HFFc6 (cell line): Measurements from ENCODE around the gene GLT6D1. TPM values are rescaled to one million over a fixed set of nuclear protein-coding genes. Genes with fewer than 3 reads are reported as not detected.

Source experiments
- DNase-seq: peaks from one replicate; pipeline ENCODE4 v3.0.0-alpha.2; 2018
- H3K27ac Mint-ChIP-seq: 2 replicates; pipeline ENCODE4 v1.8.0; 2020; ENCODE audit warnings: mild to moderate bottlenecking, mixed read lengths
- H3K27me3 Mint-ChIP-seq: 2 replicates; pipeline ENCODE4 v1.8.0; 2021; ENCODE audit warnings: mild to moderate bottlenecking, moderate library complexity, mixed read lengths; ENCODE audit not compliant: insufficient read depth
- H3K36me3 Mint-ChIP-seq: 2 replicates; pipeline ENCODE4 v1.8.0; 2021; ENCODE audit warnings: low read depth, mixed read lengths
- H3K4me1 Mint-ChIP-seq: 2 replicates; pipeline ENCODE4 v1.8.0; 2020; ENCODE audit warnings: low read depth, mixed read lengths
- H3K4me3 Mint-ChIP-seq: 2 replicates; pipeline ENCODE4 v1.8.0; 2020; ENCODE audit warnings: mild to moderate bottlenecking, moderate library complexity, mixed read lengths
- H3K9me3 Mint-ChIP-seq: 2 replicates; pipeline ENCODE4 v1.8.0; 2020; ENCODE audit warnings: mild to moderate bottlenecking, mixed read lengths
- CTCF ChIP-seq: fragments of 200-600 bp; sonication (generic); IDR thresholded peaks from 2 replicates; pipeline ENCODE4 v1.5.0; 2021; ENCODE audit warnings: antibody characterized with exemption, mild to moderate bottlenecking
- long read RNA-seq: library from polyadenylated mRNA; unstranded; transcript quantifications from one replicate; pipeline ENCODE4 v2.0.0, GENCODE V29; 2019
- total RNA-seq, 6 experiments: library from RNA; stranded (reverse); fragmentation: NEBNext Ultra II Directional; extraction: Animal tissue kit (Norgen Biotek cat#: 25700); gene quantifications; 2 replicates in 1 of 6; 3 replicates in 5 of 6; pipeline ENCODE4 v1.2.3, GENCODE V29; 2021

Gene GLT6D1
- not detected for total RNA-seq
- long read RNA-seq = 0 reads

- no peak for TF ChIP-seq CTCF
- peaks cover 15% of the 10 kb centered on the region for H3K9me3 Mint-ChIP-seq
- DNase-seq = no peak
- no peak within 1 kb of the TSS for H3K27ac Mint-ChIP-seq
- H3K27me3 Mint-ChIP-seq = peaks cover 3% of the 10 kb centered on the region
- H3K36me3 Mint-ChIP-seq = no peaks in the 10 kb centered on the region
- H3K4me3 Mint-ChIP-seq = no peak within 1 kb of the TSS
- H3K4me1 Mint-ChIP-seq = peaks cover 6% of the 10 kb centered on the region; the same call in 1 of the 2 replicates
Measured at GRCh38 chr9:135639196-135639595, at the start of gene GLT6D1. TSS of gene GLT6D1 (minus strand) at chr9:135639540. CDS start at chr9:135639187, 353 bp downstream.

GRCh38 chr9:135689011-135689410 lies 49.7 kb upstream of the GLT6D1 start:
- H3K27ac Mint-ChIP-seq = no peak overlapping the region
- no peaks in the 10 kb centered on the region for H3K4me1 Mint-ChIP-seq
- no peak for TF ChIP-seq CTCF
- H3K4me3 Mint-ChIP-seq = no peak overlapping the region
- DNase-seq = no peak
- peaks cover 13% of the 10 kb centered on the region for H3K27me3 Mint-ChIP-seq
- no peaks in the 10 kb centered on the region for H3K36me3 Mint-ChIP-seq
- peaks cover 5% of the 10 kb centered on the region; the same call in 1 of the 2 replicates for H3K9me3 Mint-ChIP-seq

GRCh38 chr9:135687216-135687615 lies 47.9 kb upstream of the GLT6D1 start:
- H3K4me1 Mint-ChIP-seq = no peaks in the 10 kb centered on the region
- no peak overlapping the region for H3K27ac Mint-ChIP-seq
- peaks cover 5% of the 10 kb centered on the region; the same call in 1 of the 2 replicates for H3K9me3 Mint-ChIP-seq
- H3K4me3 Mint-ChIP-seq = no peak overlapping the region
- no peaks in the 10 kb centered on the region for H3K36me3 Mint-ChIP-seq
- no peak for TF ChIP-seq CTCF
- no peak for DNase-seq
- peaks cover 10% of the 10 kb centered on the region for H3K27me3 Mint-ChIP-seq

- Mint-ChIP-seq H3K9me3 (no peaks in the 10 kb centered on the region), H3K36me3 (no peaks in the 10 kb centered on the region), H3K4me3 (no peak overlapping the region), H3K27ac (no peak overlapping the region), H3K4me1 (no peaks in the 10 kb centered on the region), H3K27me3 (peaks cover 7% of the 10 kb centered on the region)
- no peak for DNase-seq
- TF ChIP-seq CTCF = no peak
Measured at GRCh38 chr9:135684691-135685090, 45.4 kb upstream of the GLT6D1 start.

GRCh38 chr9:135683401-135684034 lies 44.2 kb upstream of the GLT6D1 start:
- no peak for DNase-seq
- Mint-ChIP-seq H3K36me3 (no peaks in the 10 kb centered on the region), H3K9me3 (no peaks in the 10 kb centered on the region), H3K27ac (no peak overlapping the region), H3K27me3 (peaks cover 5% of the 10 kb centered on the region), H3K4me3 (no peak overlapping the region), H3K4me1 (no peaks in the 10 kb centered on the region)
- TF ChIP-seq CTCF = no peak
